ENCODE measurements around the gene PRKAR1B.

PRKAR1B gene

DNA sequence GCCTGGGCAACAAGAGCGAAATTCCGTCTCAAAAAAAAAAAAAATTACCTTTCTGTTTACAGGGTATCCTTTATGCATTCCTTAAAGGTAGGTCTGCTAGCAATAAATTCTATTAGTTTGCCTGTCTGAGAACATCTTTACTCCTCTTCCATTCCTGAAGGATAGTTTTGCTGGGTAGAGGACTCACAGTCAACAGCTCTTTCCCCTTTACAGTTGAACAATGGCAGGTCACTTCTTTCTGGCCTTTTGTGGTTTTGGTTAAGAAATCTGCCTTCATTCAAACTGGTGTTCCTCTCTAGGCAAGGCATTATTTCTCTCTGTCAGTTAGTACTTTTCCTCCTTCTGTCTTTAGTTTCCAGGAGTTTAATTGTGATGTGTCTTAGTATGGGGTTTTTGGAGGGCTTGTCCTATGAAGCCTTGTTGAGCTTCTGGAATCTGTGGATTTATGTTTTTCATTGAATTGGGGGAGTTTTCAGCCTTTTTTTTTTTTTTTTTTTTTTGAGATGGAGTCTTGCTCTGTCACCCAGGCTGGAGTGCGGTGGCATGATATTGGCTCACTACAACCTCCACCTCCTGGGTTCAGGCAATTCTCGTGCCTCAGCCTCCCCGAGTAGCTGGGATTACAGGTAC lies 5.3 kb downstream of the PRKAR1B start:
- no peak for DNase-seq (ENCODE audit: low read depth in 2 of 2)

DNA sequence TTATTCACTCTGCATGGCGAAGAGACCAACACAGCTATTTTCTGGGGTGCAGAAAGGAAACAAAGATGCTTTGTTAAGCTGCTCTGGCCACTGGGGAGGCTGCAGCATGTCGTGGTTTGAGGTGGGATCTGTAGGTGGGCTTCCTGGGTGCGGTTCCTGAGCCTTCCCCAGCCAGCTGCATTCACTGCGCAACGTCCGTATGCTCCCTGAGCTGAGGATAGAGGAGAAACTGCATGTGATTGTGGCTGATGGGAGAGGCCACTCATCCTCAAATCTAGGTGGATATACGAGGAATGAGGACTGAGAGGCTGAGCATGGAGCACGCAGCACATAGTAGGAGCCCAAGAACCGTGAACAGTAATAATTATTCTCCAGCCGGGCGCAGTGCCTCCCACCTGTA lies 10.4 kb downstream of the PRKAR1B start:
- DNase-seq (ENCODE audit: low read depth in 2 of 2): no peak

DNA sequence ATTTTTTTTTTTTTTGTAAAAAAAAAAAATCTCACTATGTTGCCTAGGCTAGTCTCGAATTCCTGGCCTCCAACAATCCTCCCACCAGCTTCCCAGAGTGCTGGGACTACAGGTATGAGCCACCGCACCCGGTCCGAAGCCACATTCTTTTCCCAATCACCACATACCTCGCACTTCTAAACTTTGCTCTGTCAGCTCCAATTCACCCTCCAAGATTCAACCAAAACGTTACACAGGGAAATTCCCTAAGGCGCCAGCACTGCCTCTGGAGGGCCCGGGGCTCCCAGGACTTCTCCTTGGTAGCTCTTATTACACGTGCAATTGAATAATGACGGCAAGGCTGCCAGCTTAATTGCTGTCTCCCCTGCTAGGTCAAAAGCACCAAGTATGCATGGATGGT lies 10.9 kb downstream of the PRKAR1B start:
- DNase-seq (ENCODE audit: low read depth in 2 of 2): no peak

DNA sequence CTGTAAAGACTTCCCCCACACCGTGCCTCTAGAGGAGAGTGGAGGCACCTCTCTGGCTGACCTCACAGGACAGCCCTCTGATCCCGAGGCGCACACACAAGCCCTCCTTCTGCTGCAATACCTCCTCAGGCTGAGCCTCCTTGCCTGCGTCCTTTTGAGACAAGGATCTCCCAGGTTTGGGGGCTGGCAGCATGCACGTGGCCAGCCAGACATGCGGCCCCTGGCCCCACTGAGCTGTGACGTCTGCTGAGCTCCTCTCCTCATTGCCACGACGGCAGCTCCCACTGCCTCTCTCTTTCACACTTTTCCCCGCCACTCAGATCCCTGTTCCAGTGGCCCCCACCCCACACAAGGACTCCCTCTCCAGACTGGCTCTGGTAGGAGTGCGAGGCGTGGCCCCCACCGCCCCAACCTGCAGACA lies 12.8 kb downstream of the PRKAR1B start:
- no peak for DNase-seq (ENCODE audit: low read depth in 2 of 2)

DNA sequence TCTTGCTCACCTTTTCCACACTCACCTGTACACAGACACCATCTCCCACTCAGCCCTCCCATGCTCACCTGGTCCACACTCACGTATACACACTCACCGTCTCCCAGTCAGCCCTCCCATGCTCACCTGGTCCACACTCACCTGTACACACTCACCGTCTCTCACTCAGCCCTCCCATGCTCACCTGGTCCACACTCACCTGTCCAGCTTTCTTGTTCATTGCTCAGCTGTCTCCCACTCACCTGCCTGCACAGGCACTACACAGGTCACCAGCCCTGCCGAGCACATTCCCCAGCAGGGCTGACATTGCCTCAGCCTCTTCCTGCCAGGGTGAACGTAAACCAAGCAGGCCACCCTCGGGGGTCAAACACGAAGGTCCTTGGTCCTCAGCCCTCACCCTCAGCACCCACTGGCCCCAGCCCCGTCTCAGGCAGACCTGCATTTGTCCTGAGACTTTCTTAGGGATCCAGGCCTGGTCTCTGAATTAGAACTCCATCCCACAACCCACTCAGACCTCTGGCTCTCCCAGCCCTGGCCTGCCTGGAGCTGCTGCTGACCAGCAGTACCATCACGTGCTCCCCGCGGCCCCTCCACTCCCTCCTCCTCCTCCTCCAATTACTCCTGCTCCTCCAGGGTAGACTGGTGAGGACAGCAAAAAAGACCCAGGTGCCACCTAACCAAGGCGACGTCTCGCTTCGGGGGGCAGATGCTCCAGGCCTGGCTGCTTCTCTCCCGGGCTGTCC lies 13.4 kb downstream of the PRKAR1B start:
- DNase-seq (ENCODE audit: low read depth in 2 of 2): no peak

DNA sequence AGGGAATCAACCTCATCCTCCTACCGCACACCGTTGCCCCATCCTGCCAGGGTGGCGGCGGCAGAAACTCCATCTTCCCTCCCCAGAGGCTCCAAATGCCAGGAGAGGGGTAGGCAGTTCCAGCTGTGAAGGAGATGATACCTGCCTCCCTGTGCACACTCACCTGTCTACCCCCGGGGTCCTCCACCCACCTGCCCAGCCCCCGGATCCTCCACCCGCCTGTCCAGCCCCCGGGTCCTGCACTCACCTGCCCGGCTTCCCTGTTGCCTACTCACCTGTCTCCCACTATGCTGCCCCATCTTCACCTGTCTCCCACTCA lies 14.0 kb downstream of the PRKAR1B start:
- DNase-seq (ENCODE audit: low read depth in 2 of 2): no peak

DNA sequence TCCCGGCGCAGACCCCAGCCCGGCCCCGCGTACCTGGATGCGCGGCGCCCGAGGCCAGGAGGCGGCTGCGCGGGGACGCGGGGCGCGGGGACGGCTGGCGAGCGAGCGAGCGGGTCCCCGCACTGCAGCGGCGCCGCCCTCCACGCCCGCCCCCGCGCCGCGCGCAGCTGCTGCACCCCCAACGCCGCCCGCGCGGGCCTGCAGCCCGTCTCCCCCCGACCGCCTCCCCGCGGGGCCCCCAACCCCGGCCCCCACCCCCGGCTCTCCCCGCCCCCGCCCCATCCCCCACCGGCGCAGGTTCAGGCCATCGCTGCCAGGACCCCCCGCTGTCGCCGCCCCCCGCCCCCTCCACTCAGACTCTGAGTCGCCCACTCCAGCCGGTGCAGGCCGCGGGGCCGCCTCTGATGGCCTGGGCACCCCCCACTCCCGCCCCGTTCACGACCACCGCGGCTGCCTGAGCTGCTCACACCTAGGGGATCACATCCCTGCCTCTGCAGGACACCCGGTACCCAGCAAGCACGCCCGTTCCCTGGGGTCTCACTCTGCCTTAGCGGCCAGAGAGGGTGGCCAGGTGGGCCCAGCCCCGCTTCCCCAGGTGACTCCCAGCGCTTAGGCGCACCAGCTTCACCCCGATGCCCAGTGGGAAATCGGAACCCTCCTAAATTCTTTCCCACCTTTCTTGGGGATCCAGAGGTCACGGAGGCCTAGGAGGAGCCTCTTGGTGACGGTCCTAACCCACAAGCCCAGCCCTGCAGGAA lies 14.5 kb downstream of the PRKAR1B start:
- no peak for DNase-seq (ENCODE audit: low read depth in 2 of 2)

DNA sequence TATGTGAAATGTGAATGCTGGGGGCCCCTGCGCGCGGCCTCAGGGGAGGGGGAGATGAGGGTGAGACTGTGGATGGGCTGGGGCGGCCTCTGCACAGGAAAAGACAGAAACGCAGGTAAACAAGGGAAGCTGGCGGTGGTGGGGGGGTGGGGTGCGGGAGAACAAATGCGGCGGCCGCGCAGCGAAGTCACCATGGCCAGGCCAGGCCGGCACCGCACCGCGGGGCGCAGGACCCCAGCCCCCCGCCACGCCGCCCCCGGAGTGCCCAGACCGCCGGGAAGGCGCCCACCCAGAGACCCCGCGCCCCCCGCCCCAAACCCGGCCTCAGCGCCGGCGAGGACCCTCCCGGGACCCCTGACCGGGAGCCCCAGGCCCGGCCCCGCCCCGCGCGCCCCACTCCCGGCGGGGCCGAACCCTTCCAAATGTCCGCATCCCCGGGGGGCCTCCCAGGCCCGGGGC lies 15.1 kb downstream of the PRKAR1B start:
- no peak for DNase-seq (ENCODE audit: low read depth in 2 of 2)

DNA sequence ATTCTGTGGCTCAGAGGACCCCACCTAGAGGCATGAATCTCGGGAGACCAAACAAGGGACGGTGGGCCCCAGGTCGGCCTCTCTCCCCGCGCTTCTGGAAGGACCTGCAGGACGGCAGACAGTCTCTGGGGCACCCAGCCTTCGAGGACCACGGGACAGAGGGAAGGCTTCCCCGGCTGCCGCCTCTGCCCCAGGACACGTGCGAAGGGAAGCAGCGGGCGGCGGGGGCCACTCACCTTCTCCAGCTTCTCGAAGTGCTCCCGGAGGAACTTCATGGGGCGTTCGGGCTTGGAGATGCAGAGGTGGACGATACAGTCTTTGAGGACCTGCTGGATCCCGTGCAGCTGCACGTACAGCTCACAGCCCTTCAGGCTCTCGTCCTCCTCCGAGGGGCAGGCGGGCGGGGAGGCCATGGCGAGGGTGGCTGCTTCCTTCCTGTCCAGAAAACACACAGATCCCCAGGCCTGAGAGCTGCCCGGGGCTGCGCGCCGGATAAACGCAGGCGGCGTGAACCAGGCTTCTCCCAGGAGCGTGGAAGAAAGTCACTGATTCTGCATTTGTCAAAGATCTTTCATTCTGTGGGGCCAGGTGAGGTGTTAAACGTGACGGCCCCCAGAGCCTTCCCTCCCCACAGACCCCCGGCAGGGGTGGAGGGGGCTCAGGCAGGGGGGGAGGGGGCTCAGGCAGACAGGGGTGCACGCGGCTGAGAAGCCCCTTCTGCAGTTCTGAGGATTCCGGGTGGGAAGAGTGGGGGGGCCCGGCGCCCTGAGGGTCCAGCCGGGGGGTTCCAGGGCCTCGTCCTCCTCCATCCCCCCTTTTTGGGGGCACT lies 15.8 kb downstream of the PRKAR1B start:
- no peak for DNase-seq (ENCODE audit: low read depth in 2 of 2)

DNA sequence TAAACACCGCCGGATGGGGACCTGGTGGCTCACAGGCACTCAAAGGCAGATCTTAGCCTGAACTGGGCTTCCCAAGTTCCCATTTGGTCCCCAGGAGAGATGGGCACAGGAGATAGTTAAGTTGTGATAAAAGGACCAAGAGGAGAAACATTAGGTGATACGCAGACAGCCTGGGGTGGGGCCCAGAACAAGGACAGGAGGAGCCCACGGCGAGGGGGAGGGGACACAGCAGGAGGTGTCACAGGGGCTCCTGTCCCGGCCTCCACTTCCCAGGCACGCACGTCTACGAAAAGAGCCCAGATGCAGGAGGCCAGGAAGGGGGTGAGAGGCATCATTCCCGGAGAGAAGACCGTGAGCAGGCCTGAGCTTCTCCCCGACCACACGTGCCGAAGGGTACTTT lies 16.9 kb downstream of the PRKAR1B start:
- no peak for DNase-seq (ENCODE audit: low read depth in 2 of 2)

DNA sequence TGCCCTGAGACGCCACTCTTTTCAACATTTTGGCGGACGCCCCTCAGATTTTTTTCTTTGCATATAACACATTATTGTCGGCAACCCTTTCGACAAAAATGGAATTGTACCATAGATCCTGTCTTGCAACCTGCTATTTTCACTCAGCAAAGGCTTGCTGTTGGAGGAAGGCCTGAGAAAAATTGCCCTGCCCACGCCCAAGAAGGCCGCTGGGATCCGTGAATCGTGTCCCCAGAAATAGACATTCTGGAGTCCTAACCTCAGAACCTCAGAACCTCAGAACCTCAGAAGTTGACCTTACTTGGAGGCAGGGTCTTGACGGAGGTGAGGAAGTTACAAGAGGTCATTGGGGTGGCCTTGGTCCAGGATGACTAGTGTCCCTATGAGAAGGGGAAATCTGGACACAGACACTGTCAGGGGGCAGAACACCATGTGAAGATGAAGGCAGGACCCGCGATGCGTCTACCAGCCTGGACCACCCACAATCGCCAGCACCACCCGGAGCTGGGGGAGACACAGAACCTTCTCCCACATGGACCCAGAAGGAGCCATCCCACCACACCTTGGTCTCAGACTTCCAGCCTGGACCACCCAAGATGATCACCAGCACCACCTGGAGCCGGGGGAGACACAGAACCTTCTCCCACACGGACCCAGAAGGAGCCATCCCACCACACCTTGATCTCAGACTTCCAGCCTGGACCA lies 19.6 kb downstream of the PRKAR1B start:
- no peak for DNase-seq (ENCODE audit: low read depth in 2 of 2)

DNA sequence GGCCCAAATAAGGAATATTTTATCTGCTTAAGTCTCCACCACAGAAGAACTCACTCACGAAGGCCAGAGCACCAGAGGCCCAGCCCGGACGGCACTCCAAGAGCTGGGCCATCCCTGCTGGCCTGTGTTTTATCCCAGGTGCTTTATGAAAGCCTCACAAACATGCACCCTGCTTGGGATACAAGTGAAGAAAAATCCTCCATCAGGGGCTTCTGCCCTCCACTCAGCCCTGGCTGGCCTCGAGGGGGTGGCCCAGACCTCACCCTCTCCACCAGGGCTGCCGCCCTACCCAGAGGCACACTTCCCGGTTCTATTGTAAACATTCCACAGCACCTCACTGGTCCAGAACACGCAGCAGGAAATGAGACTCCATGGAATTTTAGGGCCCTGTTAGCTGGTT lies 20.4 kb downstream of the PRKAR1B start:
- DNase-seq (ENCODE audit: low read depth in 2 of 2): no peak

DNA sequence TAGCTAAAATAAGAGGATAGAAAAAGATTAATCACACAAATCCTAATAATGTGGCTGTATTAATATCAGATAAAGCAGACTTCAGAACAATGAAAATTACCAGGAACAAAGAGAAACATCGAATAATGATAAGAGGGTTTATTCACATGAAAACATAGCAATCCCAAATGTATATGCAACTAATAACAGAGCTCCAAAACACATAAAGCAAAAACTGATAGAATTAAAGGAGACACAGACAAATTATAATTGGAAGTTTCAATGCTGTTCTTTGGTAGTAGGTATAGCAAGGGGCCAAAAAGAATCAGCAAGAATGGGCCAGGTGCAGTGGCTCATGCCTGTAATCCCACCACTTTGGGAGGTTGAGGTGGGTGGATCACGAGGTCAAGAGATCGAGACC lies 24.0 kb downstream of the PRKAR1B start:
- no peak for DNase-seq (ENCODE audit: low read depth in 2 of 2)

DNA sequence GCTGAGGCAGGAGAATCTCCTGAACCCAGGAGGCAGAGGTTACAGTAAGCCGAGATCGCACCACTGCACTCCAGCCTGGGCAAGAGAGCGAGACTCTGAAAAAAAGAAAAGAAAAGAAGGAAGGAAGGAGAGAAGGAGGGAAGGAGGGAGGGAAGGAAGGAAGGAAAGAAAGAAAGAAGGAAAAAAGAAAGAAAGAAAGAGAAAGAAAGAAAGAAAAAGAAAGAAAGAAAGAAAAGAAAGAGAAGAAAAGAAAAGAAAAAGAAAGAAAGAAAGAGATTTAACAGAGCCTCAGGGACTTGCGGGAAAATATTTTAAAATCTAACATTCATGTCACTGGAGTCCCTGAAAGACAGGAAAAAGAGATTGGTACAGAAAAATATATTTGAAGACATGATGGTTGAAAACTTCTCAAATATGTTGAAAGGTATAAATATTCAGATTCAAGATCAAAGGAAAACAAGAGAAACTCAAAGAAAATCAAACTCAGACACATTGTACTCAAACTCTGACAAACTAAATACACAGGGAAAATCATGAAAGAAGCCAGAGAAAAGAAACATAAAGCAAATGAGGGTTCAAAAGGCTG lies 25.9 kb downstream of the PRKAR1B start:
- DNase-seq (ENCODE audit: low read depth in 2 of 2): no peak

DNA sequence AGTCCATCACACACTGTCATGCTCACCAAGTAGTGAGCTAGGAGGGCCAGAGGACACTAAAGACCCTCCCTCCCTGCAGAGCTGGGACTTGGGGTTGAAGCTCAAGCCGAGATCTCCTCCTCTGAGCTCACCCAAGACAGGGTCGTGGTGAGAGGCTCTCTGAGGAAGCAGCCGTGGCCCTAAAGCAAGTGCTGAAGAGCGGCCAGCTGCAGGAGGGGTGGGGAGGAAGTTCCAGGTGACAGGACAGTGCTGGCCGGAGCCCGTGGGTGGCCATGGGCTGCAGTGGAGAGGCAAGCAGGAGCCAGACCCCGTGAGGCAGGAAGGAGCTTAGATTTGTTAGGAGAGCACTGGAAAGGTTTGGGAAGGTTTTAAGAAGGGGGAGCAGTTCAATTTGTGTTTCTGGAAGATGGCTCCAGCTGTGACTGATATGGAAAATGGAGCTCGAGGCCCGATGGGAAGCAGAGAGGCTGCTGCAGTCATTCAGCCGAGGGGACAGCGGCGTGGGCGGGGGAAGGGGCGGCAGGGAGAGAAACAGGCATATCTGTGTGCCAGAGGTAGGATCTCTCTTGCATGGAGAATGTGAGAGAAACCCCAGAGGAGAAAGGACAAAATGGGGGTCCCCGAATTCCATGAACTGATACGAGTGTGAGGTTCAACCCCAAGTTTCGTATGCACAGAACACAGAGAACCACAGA lies 27.5 kb downstream of the PRKAR1B start:
- no peak for DNase-seq (ENCODE audit: low read depth in 2 of 2)

DNA sequence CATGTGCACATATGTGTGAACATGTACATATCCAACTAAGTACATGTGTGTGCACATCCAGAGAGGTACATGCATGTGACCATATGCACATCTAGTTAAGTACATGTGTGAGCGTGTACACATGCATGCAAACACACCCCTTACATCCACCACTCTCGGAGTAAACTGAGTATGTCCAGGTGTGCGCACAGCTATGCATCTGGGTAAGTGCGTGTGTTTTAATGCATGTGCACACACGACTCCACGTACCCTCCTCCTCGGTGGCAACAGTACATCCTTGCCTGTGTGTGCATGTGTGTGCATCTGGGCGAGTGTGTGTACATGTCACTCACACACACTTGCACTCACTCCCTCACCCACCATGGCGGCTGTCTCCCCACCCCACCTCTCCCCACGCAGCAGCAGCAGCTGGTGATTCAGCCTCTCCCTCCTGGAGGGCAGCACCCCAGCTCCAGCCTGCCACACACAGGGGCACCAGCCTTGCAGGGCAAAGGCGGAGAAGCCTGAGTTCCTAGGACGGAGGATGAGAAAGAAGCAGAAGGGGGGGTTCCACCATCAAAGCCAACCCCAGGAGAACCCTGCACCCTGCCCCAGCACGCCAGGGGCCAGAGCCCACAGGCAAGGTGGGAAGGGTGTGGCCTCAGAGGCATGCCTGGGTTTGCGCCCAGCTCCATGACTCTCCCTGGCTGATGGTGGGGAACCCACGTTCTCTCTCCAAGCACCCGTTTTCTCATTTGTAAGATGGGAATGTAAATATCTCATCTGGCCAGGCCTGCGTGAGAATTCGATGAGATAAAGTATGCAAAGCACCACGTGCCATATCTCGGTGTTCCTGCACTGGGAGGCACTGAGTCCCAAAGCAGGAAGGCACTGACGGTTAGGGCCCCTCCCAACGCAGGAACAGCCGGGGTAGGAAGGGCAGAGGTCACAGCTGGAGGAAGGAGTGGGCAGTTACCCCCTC lies 28.3 kb downstream of the PRKAR1B start:
- DNase-seq (ENCODE audit: low read depth in 2 of 2): no peak

DNA sequence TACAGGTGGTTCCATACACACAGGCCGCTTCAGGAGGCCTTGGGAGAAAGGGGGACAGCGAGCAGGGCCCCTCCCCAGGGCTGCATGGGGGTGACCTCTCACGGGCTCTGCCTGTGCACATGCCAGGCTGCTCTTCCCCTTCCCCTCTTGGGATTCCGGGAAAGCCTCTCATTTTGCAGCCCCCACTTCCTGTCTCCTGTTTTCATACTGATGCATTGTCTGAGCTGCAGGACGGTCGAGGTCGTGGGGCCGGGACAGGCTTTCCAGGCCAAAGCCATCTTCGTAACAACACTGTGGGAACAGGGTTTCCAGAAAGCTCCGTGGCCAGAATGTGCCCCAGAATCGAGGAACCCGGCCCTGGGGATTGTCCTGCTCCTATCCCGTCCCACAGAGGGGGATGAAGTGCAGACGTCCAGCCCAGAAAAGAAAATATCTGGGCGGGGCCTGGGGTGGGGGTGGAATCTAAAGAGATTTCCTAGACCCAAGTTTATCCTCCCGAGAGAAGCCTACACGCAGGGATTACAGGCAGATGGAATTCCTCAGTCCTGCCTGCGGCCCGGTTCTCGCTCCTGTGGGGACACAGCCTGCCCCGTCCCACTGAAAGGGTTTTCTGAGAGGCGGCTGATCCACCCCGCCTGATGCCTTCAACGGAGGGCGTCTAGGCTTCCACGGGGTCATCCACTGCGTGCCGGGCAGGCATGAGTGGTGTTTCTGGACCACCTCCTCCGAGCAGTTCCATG lies 30.1 kb downstream of the PRKAR1B start:
- no peak for DNase-seq (ENCODE audit: low read depth in 2 of 2)

DNA sequence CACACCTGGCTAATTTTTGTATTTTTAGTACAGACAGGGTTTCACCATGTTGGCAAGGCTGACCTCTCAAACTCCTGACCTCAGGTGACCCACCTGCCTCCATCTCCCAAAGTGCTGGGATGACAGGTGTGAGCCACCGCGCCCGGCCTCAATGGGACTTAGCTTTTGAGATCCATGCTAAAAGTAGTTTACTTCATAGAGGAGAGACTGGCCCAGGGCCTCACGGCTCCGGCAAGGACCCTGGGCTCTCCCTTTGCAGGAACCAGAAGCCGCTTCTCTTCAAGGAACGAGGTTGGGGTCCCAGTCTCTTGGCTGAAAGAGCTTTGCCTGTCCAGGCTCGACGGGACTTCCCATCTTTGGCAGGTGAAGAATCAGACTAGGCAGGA lies 30.7 kb downstream of the PRKAR1B start:
- DNase-seq (ENCODE audit: low read depth in 2 of 2): no peak

DNA sequence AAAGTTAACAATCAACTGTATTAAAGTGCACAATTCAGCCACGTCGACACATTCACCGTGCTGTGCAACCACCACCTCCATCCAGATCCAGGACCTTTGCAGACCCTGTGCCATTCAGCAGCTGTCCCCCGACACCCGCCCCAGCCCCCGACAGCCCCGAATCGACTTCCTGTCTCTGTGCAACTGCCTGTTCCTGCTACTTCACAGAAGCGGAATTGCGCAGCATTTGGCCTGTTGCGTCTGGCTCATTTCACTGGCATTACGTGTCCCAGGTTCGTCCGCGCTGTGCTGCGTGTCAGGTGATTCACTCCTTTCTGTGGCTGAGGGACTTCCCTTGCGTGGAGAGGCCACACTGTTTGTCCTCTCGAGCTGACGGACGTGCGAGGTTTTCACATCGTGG lies 33.8 kb downstream of the PRKAR1B start:
- no peak for DNase-seq (ENCODE audit: low read depth in 2 of 2)

Measured in stimulated activated CD4-positive, alpha-beta T cell treated with anti-CD3 and anti-CD28 coated beads, Interleukin-1b, Interleukin-23, amount 100 ng/mL, for 4 hours (primary cell).